Astrocyte of the cerebellum (primary cell): ENCODE results near the gene EHBP1L1.

Source experiments
- DNase-seq: peaks from one replicate; pipeline ENCODE4 v3.0.0-alpha.2; 2011; ENCODE audit warnings: low read depth
- H3K4me3 ChIP-seq: 2 replicates; pipeline ENCODE4 v1.5.1; 2011; ENCODE audit warnings: mild to moderate bottlenecking, low read depth, low read length, moderate library complexity
- CTCF ChIP-seq: IDR thresholded peaks from 2 replicates; pipeline ENCODE4 v1.5.1; 2012; ENCODE audit warnings: low read length, low read depth, moderate library complexity, mild to moderate bottlenecking; ENCODE audit errors: missing control alignments
- in situ Hi-C: cut with HindIII; loops from 2 replicates; pipeline ENCODE4 v1.10.0; 2017; ENCODE audit warnings: low sequenced_read_pairs

The EHBP1L1 gene

GRCh38 chr11:65639623-65640482 lies 64.0 kb downstream of the EHBP1L1 start:
- in situ Hi-C loops: no loop called here

GRCh38 chr11:65640483-65641296 lies 64.8 kb downstream of the EHBP1L1 start:
- TF ChIP-seq CTCF: no peak
- in situ Hi-C loops: no loop called here
- DNase-seq: no peak
- no peak overlapping the region for H3K4me3 ChIP-seq

More at GRCh38 chr11:65639623-65640482, 64.0 kb downstream of the EHBP1L1 start:
- H3K4me3 ChIP-seq: no peak overlapping the region
- no peak for TF ChIP-seq CTCF
- no peak for DNase-seq

- in situ Hi-C loops: no loop called here
- DNase-seq: no peak
- TF ChIP-seq CTCF: no peak
- no peak overlapping the region for H3K4me3 ChIP-seq
These were observed 65.6 kb downstream of the EHBP1L1 start for GRCh38 chr11:65641297-65642013.
